ENCODE measurements around the gene ZNF263. TPM values are rescaled to one million over a fixed set of nuclear protein-coding genes. Genes with fewer than 3 reads are reported as not detected.

The ZNF263 gene
- total and polyA plus RNA-seq, 11 donors, result 5.3 to 18.7 (median 9.6) TPM

DNA sequence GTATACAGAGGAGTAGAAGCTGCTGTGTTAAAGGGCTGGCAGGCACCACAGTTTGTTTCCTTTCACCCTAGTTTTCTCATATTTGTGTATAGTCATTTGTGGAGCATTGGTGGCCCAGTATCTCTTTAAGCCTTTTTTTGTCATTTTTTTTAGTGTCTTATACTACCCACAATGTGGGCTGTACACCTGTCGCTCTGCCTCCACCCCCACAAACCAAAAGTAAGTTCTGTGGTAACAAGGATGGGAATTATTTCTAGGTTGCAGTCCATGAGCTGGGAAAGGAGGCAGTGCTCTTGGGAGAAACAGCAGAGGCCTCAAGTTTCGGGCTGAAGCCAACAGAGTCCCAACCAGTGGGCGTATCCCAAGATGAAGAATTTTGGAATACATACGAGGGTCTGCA, 28.2 kb downstream of the ZNF263 start:
- DNase-seq (no peak), ATAC-seq (no peak)
- Histone ChIP-seq H3K27me3 (no peaks in the 10 kb centered on the region), H3K27ac (no peak overlapping the region), H3K4me1 (peaks cover 0 to 12% (median 8%) of the 10 kb centered on the region in 12 donors), H3K9me3 (peaks cover 2 to 100% (median 78%) of the 10 kb centered on the region in 12 donors), H3K4me3 (no peak overlapping the region), H3K36me3 (peaks cover 4 to 95% (median 54%) of the 10 kb centered on the region in 9 donors)
- WGBS, 4 donors, result 95 to 100% (median 96%) methylated on average over 4 of the region's 4 CpGs
- intact Hi-C loops (cut with DNase I), result loop anchor here in 2 of 10 donors (10.0 kb wide), 2 partner anchors 73 to 87 kb away; no protein-coding TSS in a partner anchor
- TF ChIP-seq, protein P1, sequence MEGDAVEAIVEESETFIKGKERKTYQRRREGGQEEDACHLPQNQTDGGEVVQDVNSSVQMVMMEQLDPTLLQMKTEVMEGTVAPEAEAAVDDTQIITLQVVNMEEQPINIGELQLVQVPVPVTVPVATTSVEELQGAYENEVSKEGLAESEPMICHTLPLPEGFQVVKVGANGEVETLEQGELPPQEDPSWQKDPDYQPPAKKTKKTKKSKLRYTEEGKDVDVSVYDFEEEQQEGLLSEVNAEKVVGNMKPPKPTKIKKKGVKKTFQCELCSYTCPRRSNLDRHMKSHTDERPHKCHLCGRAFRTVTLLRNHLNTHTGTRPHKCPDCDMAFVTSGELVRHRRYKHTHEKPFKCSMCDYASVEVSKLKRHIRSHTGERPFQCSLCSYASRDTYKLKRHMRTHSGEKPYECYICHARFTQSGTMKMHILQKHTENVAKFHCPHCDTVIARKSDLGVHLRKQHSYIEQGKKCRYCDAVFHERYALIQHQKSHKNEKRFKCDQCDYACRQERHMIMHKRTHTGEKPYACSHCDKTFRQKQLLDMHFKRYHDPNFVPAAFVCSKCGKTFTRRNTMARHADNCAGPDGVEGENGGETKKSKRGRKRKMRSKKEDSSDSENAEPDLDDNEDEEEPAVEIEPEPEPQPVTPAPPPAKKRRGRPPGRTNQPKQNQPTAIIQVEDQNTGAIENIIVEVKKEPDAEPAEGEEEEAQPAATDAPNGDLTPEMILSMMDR (IDR thresholded peaks at IDR 0.05), result no peak
- no peak for TF ChIP-seq POLR2A (IDR thresholded peaks at IDR 0.05)

DNA sequence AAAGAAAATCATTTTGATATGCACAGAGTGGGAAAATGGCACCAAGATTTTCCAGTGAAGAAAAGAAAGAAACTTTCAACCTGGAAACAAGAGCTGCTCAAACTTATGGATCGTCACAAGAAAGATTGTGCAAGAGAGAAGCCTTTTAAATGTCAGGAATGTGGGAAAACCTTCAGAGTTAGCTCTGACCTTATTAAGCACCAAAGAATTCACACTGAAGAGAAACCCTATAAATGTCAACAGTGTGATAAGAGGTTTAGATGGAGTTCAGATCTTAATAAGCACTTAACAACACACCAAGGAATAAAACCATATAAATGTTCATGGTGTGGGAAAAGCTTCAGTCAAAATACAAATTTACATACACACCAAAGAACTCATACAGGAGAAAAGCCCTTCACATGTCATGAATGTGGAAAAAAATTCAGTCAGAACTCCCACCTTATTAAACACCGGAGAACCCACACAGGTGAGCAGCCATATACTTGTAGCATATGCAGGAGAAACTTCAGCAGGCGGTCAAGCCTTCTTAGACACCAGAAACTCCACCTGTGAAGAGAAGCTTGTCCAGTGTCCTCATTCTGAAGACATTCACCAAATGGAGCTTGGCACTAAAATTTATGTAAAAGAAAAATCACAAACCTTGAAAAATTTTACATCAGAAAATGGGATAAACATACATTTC, 34.2 kb downstream of the ZNF263 start:
- Histone ChIP-seq H3K4me1 (no peaks in the 10 kb centered on the region), H3K9me3 (peaks cover 8 to 100% (median 92%) of the 10 kb centered on the region in 12 donors), H3K27ac (no peak overlapping the region), H3K36me3 (peaks cover 14 to 73% (median 54%) of the 10 kb centered on the region in 9 donors), H3K4me3 (no peak overlapping the region), H3K27me3 (no peaks in the 10 kb centered on the region)
- no peak for ATAC-seq
- DNase-seq, result no peak
- intact Hi-C loops (cut with DNase I), result loop anchor here in 3 of 10 donors (5.0 to 10.0 kb wide), 3 partner anchors 67 to 185 kb away; partner anchors contain the start of gene CLUAP1 (in 1 of the 3)
- WGBS, 4 donors, result 95 to 98% (median 97%) methylated on average over 3 of the region's 3 CpGs
- TF ChIP-seq, protein P1 (IDR thresholded peaks at IDR 0.05), result no peak
- TF ChIP-seq POLR2A (IDR thresholded peaks at IDR 0.05), result no peak

DNA sequence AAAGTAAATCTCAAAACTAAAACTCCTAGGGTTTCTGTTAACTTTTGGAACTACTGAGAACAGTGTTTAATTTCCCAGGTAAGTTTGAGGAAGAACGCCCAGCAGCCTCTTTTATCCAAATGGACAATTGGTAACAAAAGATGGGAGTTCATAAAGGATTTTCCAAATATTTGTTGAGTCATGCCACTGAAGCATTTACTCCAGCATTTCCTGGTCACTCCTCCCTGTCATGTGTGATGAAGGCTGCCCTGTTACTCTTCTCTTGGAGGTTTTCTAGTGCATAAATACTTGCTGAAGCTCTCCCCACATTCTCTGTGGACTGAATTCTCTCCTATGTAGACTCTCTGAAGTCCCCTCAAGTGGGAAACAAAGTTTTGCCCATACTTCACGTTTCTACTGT, 38.5 kb downstream of the ZNF263 start:
- 65 to 71% (median 66%) methylated on average over 2 of the region's 2 CpGs for WGBS, 4 donors
- no peak overlapping the region for H3K27ac ChIP-seq
- H3K27me3 ChIP-seq, result no peaks in the 10 kb centered on the region
- intact Hi-C loops (cut with DNase I), result no loop called here
- DNase-seq, result no peak
- peaks cover 5 to 97% (median 70%) of the 10 kb centered on the region in 12 donors for H3K9me3 ChIP-seq
- peaks cover 10 to 30% (median 15%) of the 10 kb centered on the region in 9 donors for H3K36me3 ChIP-seq
- no peak for TF ChIP-seq POLR2A (IDR thresholded peaks at IDR 0.05)
- no peak for ATAC-seq
- no peaks in the 10 kb centered on the region for H3K4me1 ChIP-seq
- no peak overlapping the region for H3K4me3 ChIP-seq

DNA sequence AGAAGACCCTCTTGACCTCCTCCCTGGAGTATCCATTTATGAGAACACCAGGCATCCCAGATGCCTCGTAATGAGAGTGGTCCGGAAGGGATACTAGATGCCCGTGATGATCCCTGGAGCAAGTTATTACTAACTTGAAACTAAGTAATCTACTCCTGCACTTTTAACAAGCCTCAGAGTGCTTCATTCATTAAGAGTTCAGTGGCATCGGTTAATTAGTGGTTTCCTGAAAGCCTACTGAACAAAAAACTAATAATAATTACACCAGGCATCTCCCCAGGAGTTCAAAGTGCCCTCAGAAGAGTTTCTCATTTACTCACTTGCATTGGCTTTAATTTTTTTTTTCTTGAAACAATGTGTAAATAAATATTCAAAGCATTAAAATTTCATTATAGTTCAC, 44.2 kb downstream of the ZNF263 start:
- H3K4me1 ChIP-seq, result no peaks in the 10 kb centered on the region
- TF ChIP-seq, protein P1 (IDR thresholded peaks at IDR 0.05), result no peak
- no peak for TF ChIP-seq POLR2A (IDR thresholded peaks at IDR 0.05)
- peaks cover 0 to 71% (median 16%) of the 10 kb centered on the region in 12 donors for H3K9me3 ChIP-seq
- no peaks in the 10 kb centered on the region for H3K36me3 ChIP-seq
- WGBS, 4 donors, result 81 to 85% (median 82%) methylated on average over 4 of the region's 4 CpGs
- ATAC-seq, result no peak
- H3K27ac ChIP-seq, result no peak overlapping the region
- intact Hi-C loops (cut with DNase I), result loop anchor here in 1 of 10 donors (5.0 kb wide), 1 partner anchor 105 kb away; no protein-coding TSS in a partner anchor
- DNase-seq, result no peak
- H3K27me3 ChIP-seq, result no peaks in the 10 kb centered on the region
- no peak overlapping the region for H3K4me3 ChIP-seq
